Measurements from ENCODE around the gene ANKRD65.

Gene ANKRD65

DNA sequence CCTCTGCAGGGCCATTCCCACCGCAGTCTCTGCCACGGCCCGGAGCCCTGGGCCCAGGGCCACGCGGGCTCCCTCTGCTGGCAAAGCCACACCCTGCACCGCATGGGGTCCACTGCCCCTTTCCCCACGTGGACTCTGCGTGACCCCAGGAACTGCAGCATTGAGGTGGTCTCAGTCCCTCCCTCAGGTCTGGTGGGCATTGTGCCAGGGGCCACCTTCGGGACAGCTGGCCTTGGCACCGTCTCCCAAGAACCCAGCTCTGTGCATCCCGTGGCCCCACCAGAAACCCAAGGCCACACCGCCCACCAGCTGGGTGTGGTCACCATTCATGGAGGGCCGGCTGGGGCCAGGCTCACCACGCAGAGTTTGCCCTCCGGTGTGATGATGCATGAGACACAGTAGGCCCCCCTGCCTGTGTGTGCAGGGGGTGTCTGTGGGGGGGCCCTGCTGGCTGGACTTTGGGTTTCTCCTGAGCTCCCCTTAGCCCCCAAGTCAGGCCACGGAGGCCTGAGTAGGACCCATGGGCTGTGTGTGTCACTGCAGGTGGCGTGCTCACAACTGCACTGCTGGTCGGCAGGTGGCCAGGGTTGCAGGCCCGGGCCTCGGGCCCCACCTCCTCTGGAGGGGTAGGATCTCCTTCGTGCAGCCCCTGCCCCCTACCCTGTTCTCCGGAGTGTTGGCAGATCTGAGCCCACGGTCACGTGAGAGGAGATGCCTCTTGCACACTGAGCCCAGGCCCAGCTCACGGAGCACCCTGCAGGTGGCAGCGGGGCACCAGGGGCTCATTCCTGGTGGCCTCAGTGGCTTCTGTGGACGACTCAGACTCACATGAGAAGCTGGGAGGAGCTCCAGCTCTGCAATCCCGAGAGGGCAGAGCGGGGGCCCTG, 20.2 kb upstream of the ANKRD65 start:
- DNase-seq, result no peak

DNA sequence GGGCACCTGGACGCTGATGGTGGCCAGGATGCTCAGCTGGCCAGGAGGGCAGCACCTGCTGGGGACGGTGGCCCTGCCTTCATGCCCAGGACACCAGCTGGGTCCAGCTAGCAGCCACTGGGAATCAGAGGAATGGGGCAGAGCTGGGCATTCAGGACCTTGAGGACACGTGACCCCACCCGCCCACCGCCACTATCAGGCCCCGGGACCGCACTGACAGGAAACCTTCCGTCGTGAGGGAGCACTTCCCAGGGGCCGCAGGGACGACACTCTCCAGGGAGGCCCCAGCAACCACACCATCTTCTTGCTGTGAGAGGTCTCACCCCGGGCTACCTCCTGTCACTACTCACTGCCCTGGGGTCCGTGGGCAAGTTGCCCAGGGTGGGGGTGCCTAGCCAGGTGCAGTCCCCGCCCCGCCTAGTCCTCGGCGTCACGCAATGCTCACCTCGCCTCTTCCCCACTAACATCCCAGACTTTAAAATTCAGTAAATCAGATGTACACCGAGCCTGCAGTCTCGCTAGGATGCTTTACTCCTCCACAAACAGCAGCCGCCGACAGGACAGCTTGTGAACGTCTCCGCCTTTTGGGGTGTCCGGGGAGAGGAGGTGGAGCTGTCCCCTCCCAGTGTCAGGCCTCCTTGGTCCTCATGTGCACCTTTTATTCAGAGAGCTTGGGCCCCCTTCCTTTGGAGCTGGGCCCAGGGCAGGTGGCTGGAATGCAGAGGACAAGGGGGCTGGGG, 19.4 kb upstream of the ANKRD65 start:
- no peak for DNase-seq

DNA sequence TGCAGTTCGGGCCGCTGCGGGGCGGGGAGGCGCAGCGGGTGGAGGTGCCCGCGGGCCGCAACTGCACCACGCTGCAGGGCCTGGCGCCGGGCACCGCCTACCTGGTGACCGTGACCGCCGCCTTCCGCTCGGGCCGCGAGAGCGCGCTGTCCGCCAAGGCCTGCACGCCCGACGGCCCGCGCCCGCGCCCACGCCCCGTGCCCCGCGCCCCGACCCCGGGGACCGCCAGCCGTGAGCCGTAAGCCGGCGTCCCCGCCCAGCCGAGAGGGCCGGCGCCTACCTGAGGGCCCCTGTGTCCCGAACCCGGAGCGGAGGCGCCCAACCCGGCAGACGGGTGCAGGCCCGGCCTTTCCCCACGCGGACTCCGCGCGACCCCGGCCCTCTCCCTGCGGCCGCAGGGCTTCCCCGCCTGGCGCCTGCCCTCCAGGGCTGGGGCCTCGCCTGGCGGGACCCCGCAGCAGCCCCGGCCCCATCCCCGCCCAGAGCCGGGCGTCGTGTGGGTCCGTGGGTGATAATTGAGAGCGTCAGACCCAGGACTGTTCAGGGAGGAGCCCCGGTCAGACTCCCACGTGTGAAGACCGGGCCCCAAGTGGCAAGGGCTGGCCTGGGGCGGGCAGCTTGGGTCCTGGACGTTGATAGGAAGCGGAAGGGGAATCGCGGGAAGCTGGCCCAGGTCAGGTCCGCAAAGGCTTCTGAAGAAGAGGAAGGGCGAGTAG, 18.6 kb upstream of the ANKRD65 start:
- DNase-seq, result no peak

DNA sequence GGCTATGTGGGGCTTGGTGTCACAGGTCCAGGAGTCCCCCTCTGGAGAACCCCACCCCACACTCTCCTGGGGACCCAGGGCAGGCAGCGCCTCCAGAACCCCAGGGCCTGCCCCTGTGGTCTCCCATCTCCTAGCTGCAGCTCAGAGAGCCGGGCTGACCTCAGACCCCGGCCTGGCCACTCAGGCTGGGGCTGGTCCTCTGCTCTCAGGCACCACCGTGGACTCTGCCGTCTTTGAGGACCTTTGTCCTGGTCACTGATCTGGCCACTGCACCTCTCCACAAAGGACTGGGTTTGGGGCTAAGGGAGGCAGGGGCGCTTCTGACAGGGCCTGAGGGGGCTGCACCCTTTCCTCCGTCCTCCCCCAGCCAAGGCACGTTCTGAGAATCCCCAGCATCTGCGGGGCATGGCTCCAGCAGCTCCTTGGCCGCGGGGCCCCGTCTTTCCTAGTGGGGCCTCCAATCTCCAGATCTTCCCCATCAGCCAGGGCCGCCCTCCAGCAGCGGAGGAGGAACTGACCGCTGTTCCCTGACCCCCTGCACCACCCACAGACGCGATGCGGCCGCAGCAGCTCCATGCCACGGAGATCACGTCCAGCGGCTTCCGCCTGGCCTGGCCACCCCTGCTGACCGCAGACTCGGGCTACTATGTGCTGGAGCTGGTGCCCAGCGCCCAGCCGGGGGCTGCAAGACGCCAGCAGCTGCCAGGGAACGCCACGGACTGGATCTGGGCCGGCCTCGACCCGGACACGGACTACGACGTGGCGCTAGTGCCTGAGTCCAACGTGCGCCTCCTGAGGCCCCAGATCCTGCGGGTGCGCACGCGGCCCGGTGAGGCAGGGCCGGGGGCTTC, 17.7 kb upstream of the ANKRD65 start:
- no peak for DNase-seq

DNA sequence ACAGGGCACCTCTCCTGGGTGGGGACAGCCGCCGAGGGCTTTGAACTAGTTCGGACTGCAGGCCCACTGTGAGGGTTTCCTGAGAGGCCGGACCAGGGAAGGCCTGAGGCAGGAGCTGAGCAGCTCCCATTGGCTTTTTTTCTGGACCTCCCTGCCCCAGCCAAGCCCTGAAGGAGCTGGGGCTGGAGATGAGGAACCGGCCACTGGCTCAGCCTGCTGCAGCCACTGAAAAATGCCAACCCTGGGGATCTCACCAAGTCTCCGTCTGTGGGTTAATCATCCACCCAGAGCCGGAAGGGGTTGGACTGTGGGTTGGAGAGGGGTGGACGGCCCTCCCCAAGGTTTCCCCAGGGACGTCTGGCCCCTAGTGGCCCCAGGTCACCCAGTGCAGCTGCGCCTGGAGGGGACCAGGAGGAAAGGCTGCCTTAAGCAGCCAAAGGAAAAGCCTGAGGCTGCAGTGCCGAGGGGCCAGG, 16.9 kb upstream of the ANKRD65 start:
- DNase-seq, result no peak

DNA sequence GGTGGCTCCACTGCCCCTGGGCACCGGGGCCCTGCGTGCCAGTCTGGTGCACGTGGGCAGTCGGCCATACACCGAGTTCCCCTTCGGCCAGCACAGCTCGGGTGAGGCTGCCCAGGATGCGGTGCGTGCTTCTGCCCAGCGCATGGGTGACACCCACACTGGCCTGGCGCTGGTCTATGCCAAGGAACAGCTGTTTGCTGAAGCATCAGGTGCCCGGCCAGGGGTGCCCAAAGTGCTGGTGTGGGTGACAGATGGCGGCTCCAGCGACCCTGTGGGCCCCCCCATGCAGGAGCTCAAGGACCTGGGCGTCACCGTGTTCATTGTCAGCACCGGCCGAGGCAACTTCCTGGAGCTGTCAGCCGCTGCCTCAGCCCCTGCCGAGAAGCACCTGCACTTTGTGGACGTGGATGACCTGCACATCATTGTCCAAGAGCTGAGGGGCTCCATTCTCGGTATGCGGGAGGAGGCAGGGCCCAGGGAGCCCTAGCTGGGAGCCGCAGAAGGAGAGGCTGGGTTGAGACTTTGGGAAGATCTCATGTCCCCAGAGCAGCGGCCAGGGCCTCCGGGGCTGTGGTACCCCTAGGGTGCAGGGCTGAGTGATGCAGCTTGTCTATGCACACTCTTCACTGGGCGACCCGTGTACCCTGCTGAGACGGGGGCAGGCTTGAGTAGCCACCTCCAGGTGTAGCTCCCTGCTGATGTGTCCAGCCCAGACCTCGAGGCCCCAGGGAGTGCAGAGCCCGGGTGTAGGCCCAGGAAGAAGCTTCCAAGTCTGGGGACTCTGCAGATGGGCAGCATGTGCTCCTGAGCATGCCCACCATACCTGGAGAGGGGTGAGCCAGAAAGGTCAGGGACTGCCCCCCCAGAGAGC, 16.2 kb upstream of the ANKRD65 start:
- no peak for DNase-seq

DNA sequence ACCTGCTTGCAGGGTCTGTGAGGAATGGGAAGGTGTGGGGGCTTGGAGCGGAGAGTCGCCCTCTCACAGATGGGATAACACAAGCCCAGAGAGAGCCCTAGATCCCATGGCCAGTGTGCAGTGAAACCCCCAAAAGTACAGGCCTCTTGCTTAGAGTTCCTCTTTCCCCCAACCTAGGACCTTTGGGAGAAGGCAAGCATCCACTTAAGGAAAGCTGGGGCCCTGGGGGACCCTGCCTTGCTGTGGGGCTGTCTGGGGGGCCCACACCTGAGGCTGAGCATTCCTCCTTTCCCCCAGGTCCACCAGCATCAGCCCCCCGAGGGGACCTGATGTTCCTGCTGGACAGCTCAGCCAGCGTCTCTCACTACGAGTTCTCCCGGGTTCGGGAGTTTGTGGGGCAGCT, 15.6 kb upstream of the ANKRD65 start:
- DNase-seq, result no peak

DNA sequence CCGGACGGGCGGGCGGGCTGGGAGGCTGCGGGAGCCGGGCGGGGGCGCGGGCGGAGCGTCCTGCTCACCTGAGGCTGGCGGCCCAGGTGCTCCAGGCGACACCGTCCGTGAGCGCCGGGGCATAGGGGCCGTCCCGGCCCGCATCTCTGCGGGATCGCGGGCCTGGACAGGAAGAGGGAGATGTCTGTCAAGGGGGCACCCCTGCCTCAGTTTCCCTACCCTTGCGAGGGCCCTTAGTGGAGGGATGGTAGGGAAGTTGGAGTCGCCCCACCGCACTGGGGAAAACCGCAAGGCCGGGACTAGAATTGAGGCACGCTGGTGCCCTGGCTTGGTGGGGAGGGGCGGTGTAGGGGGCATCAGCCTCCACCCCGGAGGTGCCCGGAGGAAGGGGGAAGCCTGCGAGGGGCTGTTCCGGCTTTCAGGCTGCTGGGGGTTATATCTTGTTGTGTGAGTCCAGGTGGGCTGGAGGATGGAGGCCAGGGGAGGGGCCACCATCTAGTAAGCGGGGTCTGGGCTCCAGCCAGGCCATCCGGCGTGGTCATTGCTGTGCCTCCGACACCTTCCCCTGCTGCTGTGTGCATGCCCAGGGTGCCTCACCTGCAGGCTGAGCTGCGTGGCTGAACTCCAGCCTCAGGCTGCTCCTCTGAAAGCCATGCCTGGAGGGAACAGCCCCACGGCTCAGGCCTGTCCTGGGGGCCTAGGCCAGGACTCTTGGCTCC, 15.0 kb upstream of the ANKRD65 start:
- DNase-seq, result no peak

DNA sequence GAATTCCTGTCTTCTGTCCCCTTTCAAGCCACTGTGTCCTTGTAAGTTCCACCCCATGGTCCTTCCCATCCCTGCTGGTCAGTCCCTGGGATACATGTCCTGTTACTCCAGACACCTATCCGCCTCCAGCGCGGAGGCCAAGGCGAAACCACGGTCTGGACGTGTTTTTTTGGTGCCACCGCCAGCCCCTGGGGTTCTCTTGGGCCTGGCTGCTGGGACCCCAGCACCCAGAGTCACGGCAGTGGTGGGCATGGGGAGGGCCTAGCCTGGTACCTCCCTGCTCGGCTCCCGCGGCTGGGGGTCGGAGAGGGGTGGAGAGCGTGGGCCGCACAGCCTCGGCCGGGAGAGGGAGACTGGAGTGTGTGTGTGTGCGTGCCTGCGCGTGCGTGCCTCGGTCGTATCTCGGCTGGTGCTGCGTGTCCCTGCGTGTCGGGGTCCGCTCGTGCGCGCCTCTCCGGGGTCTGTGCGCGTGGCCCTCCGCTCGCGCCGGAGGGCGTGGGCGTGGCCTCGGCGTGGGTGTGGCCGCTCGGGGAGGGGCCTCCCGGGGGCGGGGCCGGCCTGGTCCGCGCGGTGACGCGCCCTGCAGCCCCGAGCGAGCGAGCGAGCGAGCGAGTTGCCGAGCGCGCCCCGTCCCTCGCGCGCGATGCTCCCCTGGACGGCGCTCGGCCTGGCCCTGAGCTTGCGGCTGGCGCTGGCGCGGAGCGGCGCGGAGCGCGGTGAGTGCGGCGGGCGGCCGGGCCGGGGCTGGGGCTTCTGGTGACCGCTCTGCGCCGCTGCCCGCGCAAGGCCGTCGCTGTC, 14.2 kb upstream of the ANKRD65 start, which contains the start of gene VWA1:
Gene VWA1 (plus strand): TSS at position 585 of the 798 bp plus-strand sequence. CDS start 59 bp downstream, at position 644.
- no peak for DNase-seq

DNA sequence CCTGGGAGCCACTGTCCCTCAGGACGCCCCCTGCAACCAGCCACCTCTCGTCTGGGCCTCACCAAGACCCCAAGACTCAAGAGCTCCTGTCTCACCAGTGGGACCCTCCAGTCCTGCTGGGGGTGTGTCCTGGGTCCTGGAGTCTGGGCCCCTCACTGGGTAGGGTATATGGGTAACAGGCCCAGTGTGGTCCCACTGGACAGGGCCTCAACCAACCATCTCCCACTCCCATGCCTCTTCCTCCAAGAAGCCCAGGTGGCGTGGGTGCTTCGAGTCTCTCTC, 13.7 kb upstream of the ANKRD65 start:
- no peak for DNase-seq

DNA sequence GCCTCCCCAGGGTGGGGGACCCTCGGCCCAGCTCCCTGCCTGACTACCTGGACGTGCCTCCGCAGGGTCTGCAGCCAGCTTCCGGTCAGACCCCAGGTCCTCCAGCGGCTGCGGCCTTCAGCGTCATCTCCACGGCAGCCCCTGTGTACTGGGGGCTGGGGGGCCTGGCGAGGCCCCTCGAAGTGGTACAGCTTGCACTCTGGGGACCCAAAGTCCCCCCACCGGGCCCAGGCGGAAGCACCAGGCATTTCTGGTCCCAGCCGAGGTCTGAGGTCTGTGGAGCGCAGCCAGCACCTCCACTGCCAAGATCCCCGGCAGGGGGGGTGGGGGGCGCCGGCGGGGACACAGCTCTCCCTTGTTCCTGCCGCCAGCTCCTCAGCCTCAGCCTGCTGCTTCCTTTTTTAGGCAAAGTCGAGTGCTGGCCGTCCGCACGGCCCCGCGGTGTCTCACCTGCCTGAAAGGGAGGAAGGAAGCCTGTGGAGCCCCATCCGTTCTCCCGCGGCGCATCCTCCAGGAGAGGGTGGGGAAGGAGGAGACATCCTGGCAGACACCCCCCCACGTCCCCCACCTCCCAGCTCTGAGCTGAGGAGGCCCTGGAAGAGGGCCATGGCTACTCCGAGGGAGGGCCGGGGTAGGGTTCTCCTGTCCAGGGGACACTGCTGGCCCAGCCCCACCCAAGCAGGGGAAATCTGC, 13.2 kb upstream of the ANKRD65 start:
- no peak for DNase-seq

DNA sequence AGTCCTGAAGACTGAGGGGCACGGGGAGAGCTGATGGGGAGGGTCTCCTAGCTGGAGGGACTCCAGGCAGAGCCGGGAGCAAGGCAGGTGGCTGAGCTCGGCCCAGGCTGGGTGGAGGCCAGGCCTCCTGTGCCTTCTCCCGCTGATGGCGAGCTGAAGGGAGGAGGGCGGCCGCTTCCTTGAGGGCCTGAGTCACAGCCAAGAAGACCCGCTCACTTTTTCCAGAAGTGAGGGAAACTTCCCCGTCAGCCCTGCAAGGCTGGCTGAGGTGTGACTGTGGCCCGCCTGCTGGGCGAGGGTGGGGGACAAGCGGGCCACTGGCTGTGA, 12.7 kb upstream of the ANKRD65 start:
- no peak for DNase-seq

DNA sequence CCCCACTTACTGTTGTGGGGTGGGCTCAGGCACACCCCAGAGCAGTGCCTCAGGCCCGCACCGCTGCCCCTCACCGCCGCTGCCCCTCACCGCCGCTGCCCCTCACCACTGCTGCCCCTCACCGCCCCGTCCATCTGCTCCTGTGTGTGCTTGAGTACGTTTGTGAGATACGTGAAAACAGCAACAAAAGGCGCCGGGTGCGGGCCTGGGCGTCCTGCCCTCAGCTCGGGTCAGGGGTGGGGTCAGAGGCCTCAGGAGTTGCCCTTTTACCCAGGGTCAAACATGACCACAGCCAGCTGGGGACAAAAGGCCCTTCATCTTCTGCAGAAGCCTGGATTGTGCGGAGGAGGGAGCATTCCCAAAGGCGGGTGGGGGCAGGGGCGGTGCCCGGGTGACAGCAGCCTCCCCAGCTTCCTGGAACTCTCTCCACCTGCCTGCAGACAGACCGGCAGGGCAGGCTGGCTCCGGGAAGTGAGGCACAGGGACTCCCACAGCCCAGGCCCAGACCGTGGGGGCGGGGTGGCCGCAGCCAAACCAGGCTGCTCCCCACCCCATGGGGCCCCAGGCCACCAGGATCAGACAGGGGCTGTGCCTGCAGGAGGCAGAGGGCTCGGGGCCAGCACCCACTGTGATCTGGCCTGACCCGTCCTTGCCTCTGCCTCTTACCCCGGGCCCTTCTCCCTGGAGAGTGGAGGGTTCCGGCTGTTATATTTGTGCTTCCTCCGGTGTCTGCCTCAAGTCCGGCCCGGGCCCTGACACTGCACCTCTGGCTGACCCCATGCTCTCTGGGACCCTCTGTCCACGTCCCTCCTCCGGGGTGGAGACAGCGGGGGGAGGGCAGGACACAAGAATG, 12.1 kb upstream of the ANKRD65 start:
- no peak for DNase-seq

DNA sequence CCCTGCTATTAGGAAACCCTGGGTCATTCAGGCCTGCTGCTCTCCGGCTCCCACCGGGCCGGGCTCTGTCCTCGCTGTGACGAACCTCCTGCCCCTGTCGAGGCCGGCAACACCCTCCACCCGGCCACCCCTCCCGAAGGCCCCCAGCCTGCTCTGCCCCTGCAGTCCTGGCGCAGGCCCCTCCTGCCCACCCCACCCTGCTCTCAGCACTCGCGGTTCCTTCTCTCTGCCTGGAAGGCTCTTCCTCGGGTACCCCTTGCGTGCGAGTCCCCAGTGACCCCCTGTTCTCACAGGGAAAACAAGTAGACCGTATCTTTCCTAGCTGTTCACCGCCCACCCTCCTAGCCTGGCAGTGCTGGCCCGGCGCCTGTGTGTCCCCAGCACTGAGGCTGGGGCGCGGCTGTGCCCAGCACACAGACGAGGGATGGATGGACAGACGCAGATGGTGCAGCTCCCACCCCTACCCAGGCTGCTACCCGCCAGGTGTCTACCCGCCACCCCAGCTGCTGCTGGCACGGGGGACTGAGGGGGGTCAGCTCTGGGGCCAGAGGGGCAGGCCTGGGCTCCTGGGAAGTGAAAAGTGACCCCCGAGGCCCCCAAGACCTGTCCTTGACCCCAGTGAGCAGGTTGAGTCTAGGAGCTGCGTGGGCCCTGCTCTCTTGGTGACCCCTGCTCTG, 11.3 kb upstream of the ANKRD65 start:
- no peak for DNase-seq

DNA sequence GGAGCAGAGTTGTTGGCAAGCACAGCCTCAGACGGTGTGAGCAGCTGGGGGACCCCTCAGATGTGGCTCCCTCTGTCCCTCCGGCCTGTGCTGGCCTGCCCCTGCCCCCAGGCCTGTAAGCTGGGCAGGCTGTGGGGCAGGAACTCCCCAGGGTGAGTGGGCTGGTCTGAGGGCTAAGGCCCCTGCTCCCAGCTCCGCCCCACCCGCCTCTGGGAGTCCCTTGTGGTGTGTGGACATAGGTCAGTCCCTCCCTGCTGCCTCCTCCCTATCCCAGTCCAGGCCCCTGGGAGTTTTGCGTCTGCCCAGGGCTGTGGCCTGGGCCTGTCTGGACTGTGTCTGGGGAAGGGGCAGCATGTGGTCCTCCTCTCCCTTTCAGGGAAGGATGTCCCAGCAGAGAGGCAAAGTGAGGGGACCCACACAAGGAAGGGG, 10.8 kb upstream of the ANKRD65 start:
- no peak for DNase-seq

DNA sequence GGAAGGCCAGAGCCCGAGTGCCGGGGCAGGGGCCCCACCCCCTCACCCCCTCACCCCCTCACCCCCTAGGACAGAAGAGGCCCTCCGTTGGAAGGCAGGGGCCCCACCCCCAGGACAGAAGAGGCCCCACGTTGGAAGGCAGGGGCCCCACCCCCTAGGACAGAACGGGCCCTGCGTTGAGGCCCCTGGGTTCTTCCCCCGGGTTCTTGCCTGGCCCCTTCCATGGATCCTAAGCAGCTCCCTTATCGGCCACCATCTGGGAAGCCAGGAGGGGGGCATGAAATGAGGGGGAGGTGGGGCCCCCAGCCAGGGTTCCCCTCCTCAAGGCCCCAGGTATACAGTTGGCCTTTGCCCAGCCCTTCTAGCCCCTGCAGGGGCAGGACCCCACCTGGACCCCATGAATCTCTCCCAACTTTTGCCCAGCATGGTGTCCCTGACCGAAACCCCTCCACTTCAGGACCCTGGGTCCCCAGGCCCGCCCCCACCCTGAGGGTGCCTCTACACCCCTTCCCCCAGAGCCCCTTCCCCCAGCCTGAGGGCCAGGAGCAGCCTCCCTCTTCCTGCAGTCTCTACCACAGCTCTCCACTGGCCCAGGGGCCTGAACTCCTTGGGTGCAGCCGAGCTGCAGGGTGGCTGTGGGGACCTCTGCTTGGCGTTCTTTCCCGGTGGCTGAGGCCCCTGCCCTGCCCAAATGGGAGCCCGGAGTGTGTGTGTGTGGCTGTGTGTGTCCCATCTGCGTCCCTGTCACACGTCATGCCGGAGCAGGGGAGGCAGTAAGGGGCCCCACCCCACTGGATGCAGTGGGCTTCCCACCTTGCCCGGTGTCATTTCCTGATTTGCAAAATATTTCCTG, 10.1 kb upstream of the ANKRD65 start:
- DNase-seq, result no peak

Data from COR-L47 (cell line).